Measurements from ENCODE around the gene SNHG17.

GRCh38 chr20:38445901-38446425 lies 10.8 kb upstream of the SNHG17 start:
- no peak for TF ChIP-seq POLR2A (IDR thresholded peaks at IDR 0.05)
- TF ChIP-seq EP300 (IDR thresholded peaks at IDR 0.05), result no peak
- no peak for TF ChIP-seq CTCF (IDR thresholded peaks at IDR 0.05)

Measured in stomach (tissue), 4 donors.